EL (cell line): ENCODE results near the gene IL1RAP.
"Not testable (repeated sequence)": the region's sequence is repeated elsewhere in the genome, so short reads cannot be mapped to it uniquely, and the experiment has no call there.

Experiments
- DNase-seq: peaks from one replicate; pipeline ENCODE4 v3.0.0-alpha.2; 2016

Gene IL1RAP

DNA sequence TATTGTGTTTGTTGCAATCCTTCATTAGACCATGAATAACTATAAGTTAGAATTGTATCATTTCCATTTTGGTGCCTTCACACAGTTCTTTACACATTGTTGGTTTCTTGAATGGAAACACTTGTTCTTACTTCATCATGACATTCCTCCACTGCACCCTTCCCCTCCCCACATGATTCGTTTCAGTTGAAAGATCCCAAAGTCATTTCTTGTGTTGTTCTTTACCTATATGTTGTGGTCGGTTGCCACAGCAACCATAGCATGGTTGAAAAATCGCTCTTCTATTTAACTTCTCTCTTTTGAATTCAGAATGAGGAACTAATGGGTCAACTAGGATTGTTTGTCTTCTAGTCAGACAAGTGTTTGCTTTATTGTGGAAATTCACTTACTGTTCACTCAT lies 103.3 kb downstream of the IL1RAP start:
- DNase-seq = no peak

DNA sequence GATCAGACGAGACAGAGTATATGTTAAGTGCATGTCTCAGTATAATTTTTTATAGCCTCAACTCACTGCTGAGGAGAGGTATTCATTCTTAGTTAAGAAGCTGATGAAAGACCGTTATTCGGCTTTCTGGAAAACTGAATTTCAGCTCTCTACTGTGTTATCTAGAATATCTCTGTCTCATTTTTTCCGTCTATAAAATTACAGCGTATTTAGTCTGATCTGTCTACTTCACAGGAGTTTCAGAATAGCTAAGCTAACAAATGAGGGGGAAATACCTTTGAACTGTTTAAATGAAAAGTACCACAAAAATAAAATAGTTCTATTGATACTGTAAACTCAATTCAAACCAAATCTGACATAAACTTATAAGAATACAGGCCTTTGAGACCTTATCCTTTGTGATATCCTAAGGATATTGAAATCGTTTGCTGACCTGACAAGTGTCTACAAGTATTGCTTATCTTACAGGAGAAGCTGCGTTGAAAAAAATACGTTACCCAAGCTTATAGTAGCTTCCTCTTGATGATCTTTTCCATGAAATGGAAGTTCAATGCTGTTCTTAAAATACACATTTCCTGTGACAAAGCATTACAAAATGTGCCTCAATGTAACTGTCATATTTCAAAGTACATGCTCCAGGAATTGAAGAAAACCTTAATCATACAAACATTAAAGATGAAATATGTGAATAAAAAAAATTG lies 104.6 kb downstream of the IL1RAP start:
- DNase-seq = no peak

DNA sequence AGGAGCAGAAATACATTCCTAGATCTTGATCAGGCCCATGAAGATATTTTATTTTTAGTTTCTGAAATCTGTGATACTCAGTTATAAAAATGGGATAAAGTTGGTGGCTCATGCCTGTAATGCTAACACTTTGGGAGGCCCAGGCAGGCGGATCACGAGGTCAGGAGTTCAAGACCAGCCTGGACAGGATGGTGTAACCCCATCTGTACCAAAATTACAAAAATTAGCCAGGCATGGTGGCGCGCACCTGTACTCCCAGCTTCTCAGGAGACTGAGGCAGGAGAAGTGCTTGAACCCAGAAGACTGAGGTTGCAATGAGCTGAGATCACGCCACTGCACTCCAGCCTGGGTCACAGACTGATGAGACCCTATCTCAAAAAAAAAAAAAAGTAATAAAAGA lies 105.5 kb downstream of the IL1RAP start:
- DNase-seq = no peak

DNA sequence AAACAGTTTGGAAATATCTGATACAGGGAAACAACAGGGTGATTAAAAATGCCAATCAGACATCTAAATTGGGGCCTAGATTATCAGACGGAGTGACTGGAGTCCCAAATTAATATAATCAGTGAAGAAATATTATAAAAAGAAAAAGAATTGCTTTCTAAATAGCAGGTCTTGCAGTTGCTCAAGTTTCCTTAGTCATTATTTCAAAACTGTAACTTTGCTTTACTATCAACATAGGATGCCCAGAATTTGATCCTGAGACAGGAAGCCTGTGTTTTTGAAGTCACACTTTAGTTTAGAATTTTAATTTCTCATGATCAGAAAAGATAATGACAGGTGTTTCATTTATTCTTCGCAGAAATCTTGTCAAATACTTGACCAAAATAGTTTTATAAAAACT lies 105.9 kb downstream of the IL1RAP start:
- no peak for DNase-seq

DNA sequence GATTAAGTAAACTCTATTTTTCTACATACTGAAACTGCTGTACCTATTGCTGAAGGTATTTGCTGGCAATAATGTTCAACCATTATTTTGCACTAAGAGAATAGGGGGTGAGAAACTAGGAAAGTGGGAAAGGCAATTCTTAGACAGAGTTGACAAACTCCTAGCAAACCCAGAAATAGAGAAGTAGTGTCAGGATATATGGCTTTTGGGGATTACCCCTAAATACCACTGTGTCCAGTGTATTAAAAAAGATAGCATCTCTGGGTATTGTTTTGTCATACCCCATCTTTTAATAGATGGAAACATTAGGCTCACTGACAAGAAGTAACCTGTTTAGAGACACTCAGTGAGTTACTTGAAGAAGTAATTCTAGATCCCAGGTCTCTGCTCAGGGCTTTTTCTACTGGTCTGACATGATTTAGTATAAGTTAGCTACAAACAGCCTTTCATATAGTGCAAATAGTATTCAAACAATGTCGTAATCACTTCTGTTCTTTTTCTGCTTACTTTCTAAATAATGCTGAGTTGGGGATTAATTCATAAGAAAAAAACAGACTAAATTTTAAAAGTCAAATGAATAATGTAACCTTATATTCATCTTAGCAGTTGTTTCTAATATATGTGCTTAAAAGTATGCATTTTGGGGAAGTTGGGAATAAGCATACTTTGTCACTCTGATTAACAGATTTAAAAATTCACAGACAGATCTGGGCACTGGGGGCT lies 107.2 kb downstream of the IL1RAP start:
- no peak for DNase-seq

DNA sequence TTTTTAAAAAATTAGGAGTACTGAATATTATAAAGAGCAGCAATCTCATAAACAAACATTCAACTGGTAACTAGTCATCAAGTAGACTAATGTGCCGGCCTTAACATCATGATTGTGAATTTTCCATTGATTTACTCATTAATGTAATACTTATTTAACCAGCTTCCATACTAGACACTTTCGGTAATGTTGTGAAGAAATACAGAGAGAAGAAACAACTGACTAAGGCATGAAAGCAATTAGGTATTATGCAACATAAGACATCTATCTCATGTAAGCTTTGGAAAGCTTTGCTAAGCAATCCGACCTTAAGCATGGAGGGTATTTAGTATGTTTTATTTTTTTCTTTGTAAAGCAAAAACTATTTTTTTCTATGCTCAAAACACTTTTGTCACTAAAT lies 108.0 kb downstream of the IL1RAP start:
- no peak for DNase-seq

DNA sequence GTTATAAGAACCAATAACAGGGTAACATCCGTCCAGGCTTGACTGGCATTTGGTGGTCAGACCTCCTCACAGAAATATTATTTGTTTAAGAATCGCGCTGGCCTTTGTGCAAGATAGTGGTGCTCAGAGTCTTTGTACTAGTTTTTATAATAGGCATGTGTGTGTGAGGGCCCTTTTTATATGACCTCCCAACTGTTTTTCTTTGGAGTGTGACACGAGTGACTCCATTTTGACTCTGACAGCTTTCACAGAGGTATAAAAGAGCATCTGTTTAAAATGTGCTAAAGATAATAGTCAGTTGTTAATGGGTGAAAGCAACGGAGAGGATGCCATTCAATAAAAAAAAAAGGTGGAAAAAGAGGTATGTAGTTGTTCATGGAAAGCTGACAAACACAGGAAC lies 110.4 kb downstream of the IL1RAP start:
- no peak for DNase-seq

DNA sequence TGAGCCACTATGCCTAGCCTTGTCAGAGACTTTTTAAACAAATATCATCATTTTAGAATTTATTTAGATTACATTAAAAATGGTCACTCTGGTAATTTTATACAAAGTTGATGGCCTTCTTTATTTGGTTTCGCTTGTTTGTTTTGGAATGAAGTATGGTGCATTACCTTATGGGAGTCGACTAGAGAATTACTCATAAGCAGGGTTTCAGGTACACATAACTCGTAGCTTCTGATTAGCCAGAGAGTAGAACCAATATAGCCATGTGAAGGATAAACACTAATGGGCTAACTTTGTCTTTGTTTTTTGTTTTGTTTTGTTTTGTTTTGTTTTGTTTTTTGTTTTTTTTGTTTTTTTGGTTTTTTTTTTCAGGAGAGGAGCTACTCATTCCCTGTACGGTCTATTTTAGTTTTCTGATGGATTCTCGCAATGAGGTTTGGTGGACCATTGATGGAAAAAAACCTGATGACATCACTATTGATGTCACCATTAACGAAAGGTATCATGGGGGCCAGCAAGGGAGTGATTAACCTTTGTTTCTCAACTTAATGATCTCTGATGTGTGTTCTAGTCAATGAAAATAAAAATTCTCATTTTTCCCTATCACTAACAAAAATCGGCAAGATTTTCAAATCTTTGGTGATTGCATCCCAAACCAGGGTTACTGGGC lies 113.2 kb downstream of the IL1RAP start:
- DNase-seq = no peak

DNA sequence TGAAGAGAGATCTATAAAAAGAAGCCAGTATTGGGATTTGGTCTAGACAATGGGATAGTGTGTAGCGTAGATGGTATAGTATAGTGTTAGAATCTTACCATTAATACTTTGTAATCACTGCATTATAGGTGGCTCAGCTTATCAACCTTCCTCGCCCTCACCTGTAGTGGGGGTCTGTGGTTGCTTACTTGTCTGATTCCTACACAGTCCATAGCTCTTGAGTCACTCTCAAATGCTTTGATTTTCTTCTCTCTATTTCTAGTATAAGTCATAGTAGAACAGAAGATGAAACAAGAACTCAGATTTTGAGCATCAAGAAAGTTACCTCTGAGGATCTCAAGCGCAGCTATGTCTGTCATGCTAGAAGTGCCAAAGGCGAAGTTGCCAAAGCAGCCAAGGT lies 115.2 kb downstream of the IL1RAP start:
- no peak for DNase-seq

DNA sequence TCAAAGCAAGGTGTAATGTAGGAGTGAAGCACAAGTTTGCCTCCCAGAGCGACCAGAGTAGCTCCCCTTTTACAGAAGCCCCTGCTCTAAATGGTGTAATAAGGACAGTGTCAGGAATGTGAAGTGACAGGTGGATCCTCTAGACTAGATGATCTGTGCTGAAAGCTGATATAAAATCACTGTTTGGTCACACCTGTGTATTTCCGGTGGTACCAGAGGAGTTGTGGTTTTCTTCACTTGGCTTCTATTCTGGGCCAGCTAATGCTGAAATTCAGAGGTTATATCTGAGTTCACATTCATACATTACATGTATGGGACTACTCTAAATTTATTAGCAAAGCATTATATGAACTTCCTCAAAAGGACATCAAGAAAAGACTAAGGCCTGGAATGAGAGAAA lies 117.4 kb downstream of the IL1RAP start:
- DNase-seq = no peak

DNA sequence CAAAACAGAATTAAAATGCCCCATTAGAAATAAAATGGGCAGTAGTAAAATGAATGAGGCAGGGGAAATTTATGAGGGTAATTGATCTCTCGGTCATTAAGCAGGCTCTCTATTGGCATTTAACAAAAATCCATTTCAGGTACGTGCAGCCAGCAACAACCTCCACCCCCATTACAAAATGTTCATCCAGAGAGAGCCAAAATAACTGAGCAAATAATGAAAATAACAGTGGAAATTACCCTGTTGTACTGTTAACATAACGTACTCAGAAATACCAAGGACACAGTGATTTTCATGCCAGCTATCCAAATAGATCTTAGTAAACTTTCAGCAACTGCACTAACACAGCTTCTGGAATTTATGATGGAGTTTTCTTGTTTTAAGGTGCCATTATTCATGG lies 127.7 kb downstream of the IL1RAP start:
- DNase-seq = no peak

DNA sequence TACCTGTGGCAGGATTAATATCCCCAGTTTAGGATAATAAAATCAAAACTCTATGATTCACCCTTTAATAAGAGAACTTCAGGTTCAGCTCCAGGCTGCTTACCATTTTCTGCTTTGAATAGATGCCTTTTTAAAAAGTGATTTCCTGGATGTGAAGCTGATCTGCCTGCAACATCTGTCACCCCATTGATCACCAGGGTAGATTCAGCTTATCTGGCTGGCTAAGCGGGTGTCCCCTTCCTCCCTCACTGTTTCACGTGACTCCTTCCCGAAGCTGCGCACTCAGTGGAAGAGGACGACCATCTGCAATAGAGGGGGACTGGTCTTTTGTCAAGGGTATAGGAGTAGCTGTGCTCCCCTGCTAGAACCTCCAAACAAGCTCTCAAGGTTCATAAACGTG lies 128.1 kb downstream of the IL1RAP start:
- DNase-seq = no peak

DNA sequence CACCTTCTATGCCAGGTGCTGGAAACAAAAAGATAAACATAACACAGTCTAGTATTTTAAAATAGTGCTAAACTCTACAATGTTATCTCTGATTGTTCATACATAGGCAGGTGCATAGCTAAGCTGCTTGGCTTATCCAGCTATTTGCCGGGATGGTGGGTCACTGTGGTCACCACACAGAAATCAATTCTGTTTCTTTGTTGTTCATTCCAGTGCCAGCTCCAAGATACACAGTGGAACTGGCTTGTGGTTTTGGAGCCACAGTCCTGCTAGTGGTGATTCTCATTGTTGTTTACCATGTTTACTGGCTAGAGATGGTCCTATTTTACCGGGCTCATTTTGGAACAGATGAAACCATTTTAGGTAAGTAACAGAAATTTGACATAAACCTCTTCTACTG lies 130.2 kb downstream of the IL1RAP start:
- no peak for DNase-seq

DNA sequence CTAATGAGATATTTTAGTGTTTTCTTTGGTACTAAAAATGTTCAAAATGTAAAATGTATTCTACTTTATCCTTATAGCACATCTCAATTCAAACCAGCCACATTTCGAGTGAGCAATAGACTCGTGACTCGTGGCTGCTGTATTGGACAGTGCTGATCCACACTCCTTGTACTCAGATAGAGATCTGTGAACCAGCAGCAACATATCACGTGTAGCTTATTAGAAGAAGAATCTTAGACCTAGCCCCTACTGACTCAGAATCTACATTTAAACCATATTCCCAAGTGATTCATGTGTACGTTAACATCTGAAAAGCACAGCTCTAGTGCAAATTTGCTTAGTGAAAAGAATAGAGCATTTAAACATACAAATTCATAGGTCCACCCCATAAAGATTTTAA lies 130.9 kb downstream of the IL1RAP start:
- peak; percentile 45 for DNase-seq

DNA sequence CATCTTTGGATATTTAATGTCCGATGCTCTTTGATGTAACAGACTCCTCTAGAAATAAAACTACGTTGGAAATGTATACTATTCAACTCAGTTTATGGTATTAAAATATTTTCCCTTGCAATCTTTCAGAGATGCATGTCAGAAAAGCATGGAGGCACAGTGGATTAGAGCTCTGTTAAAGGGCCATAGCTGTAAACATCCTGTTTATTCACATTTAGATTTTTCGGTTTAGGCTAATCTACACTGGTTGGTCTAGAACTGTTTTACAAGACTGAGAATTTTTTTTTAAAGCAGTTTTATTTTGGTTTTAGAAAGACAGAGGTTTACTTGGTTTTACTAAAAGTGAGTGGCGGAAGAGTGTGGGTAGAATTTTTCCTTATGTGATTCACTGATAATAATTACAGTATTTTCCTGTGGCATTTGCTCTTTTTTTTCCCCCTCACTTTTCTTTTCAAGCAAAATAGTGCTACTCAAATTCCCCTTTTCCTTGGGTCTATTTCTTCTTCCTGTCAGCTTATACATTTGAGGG lies 132.1 kb downstream of the IL1RAP start:
- DNase-seq = no peak

DNA sequence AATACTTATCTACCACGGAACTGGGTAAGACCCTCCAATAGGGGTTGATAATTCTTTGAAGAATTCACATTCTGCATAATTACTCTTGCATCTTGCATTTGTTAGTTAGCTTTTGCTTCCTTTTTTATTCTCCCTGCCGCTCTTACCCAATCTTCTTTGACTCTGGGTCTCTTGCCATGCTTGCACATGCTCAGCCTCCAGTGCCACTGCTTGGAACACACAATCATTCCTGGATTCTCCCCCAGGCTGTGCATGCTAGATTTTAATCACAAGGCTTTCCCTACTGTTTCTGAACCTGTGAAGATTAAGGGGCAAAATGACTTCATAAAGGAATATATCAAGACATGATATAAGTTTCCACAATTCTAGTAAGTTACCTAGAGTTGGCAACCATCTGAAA lies 133.1 kb downstream of the IL1RAP start:
- DNase-seq = no peak

DNA sequence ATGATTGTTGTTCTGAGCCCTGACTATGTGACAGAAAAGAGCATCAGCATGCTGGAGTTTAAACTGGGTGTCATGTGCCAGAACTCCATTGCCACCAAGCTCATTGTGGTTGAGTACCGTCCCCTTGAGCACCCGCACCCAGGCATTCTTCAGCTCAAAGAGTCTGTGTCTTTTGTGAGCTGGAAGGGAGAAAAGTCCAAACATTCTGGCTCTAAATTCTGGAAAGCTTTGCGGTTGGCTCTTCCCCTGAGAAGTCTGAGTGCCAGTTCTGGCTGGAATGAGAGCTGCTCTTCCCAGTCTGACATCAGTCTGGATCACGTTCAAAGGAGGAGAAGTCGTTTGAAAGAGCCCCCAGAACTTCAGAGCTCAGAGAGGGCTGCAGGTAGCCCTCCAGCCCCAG lies 142.0 kb downstream of the IL1RAP start:
- no peak for DNase-seq

DNA sequence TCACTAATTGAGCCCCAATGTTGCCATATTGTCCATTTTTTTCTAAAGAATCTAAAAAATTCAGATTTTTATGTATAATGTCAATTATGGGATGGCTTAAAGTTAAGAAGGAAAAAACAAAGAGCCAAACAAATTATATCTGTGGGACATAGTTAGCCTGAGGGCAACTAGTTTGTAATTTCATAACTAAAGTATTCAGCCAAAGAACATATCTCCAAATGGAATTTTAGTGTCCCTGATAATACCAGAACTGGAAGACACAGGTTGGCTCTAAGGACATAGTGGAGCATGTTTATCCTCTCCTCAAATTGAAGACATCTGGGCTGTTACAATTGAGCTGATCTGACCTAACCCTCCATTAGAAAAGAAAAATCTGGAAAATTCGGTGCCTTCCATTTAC lies 144.2 kb downstream of the IL1RAP start:
- DNase-seq = no peak

DNA sequence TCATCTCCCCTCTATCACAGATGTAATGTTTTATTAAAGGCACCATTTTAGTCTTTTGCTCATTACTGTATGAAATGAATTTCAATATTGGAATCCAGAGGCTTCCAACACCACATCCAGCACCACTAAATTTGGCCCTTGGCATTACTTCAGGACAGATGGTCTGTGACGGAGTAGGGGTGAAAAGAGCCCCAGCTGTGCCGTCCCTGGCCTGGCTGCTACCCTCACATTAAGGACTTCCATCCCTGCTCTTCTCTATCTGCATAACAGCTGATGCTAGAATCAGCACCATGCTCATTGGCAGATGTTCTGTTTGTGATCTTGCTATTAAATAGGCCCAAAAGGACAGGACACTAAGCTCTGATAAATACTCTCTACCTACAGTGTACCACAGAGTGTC lies 152.9 kb downstream of the IL1RAP start:
- DNase-seq = no peak

DNA sequence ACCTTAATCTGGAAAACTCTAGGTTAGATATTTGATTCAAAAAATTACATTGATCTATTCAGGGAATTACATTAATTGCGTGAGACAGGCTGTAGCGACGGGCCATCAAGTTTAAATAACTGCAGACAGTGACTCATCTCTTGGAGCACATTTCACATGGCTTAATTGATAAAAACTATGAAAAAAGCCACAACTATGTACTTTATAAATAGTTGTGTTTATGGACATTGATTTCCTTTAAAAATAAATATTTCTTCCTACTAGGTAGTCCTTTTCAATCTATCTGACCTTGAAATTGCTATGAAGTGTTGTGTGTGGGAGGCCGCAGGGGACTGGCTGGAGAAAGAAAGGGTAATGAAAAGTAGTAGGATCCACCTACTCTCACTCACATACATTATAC lies 157.8 kb downstream of the IL1RAP start:
- peak; percentile 60 for DNase-seq

DNA sequence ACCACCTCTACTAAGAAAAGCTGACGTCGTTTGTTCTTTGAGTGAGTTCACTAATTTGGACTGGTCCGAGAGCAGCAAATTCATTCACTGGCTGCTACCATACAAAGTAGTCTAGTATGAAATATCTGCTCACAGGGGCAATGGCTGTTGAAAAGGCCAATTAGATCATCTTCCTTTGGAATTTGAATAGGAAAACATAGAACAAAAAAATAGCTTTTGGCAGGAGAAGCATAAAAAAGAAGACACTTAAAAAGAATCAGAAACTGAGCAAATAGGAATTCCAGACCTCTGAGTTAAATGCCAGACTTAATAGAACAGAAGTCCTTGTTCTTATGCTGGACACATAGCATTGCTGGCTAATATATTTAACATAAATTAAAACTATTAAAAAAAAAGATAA lies 159.3 kb downstream of the IL1RAP start:
- peak; percentile 41 for DNase-seq

DNA sequence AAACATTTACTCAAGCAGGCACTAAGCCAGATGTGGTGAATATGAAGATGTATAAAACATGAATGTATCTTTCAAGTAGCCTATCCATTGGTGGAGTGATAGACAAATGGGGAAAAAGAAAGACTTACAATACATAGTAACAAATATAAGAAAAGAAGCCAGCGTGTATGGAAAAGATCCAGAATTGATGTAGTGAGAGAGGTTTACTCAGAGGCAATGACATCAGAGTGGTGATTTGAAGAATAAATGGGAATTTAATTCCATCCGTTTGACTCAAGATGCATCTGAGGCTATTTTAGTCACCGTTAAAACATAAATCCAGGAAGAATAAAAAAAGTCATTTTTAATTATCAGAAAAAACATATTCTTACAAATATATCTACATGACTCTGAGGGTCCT lies 162.6 kb downstream of the IL1RAP start:
- peak; percentile 26 for DNase-seq

DNA sequence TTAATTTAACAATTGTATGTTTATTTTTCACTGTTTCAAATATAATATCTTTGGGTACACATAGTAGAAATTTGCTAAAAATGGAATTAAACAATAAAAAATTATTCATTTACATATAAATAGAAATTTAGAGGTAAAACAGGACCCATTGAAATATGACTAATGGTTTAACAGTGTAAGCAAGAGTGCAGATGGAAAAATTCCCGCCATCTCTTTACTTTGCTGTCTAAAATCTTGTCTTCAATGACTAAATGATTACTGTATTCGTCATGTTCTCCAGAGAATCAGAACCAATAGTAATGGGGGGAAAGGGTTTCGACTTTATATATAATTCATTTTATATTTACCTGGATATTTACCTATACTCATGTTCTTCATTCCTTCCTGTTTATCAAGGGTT lies 163.1 kb downstream of the IL1RAP start:
- no peak for DNase-seq

DNA sequence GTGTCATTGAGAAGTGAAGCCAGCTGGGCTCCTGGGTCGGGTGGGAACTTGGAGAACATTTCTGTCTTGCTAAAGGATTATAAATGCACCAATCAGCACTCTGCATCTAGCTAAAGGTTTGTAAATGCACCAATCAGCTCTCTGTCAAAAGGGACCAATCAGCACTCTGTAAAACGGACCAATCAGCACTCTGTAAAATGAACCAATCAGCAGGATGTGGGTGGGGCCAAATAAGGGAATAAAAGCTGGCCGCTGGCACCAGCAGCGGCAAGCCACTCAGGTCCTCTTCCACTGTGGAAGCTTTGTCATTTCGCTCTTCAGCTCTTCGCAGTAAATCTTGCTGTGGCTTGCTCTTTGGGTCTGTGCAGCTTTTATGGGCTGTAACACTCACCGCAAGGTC lies 164.0 kb downstream of the IL1RAP start:
- DNase-seq = not testable (repeated sequence)
